DMS153 treated with DMSO at 0.1 percent for 48 hours (cell line): ENCODE results near the gene HBZ.
"Not testable (repeated sequence)": the region's sequence is repeated elsewhere in the genome, so short reads cannot be mapped to it uniquely, and the experiment has no call there.

ENCODE experiments used
- DNase-seq: peaks from one replicate; lab custom pipeline; 2025; ENCODE audit not compliant: unreplicated experiment; lab: John Stamatoyannopoulos, UW

Gene HBZ

GRCh38 chr16:177981-178667 is 25.7 kb downstream of the HBZ start:
- DNase-seq = no peak

GRCh38 chr16:178668-179015 is 26.2 kb downstream of the HBZ start:
- DNase-seq = no peak

- no peak for DNase-seq
These were observed 27.0 kb downstream of the HBZ start for GRCh38 chr16:179211-180092.

GRCh38 chr16:180101-180675 is 27.7 kb downstream of the HBZ start, which contains the start of gene HBQ1:
TSS of gene HBQ1 (plus strand) at chr16:180459. CDS start at chr16:180487, 28 bp downstream.
- no peak for DNase-seq

GRCh38 chr16:180681-181564 is 28.5 kb downstream of the HBZ start:
- DNase-seq = peak; percentile 38

GRCh38 chr16:181565-182021 is 29.1 kb downstream of the HBZ start:
- no peak for DNase-seq

GRCh38 chr16:183005-183404 is 30.6 kb downstream of the HBZ start:
- DNase-seq = no peak

GRCh38 chr16:185213-185612 is 32.8 kb downstream of the HBZ start:
- no peak for DNase-seq

GRCh38 chr16:185691-186090 is 33.2 kb downstream of the HBZ start:
- no peak for DNase-seq

- no peak for DNase-seq
These were observed 34.9 kb downstream of the HBZ start for GRCh38 chr16:187330-187729.

- DNase-seq = no peak
These were observed 36.2 kb downstream of the HBZ start for GRCh38 chr16:188674-189073.

- no peak for DNase-seq
These were observed 37.3 kb downstream of the HBZ start for GRCh38 chr16:189604-190186.

GRCh38 chr16:191831-192230 is 39.4 kb downstream of the HBZ start:
- DNase-seq = no peak

GRCh38 chr16:192686-193085 is 40.2 kb downstream of the HBZ start:
- no peak for DNase-seq

- DNase-seq = no peak
These were observed 41.0 kb downstream of the HBZ start for GRCh38 chr16:193441-193840.

GRCh38 chr16:194516-194915 is 42.1 kb downstream of the HBZ start:
- DNase-seq = no peak

- no peak for DNase-seq
These were observed 47.9 kb downstream of the HBZ start for GRCh38 chr16:200388-200787.

- no peak for DNase-seq
These were observed 50.8 kb downstream of the HBZ start for GRCh38 chr16:203246-203645.

- DNase-seq = not testable (repeated sequence)
These were observed 51.6 kb downstream of the HBZ start for GRCh38 chr16:204046-204445.
